Left ventricle myocardium superior (tissue), 1 donor: ENCODE results near the gene LIPK. TPM values are rescaled to one million over a fixed set of nuclear protein-coding genes. Genes with fewer than 3 reads are reported as not detected.
"Not testable (repeated sequence)": the region's sequence is repeated elsewhere in the genome, so short reads cannot be mapped to it uniquely, and the experiment has no call there.

Experiments
- ATAC-seq: fragments of 200-7000 bp; cut with Tn5 transposase; one replicate; pipeline ENCODE4 v1.9.1; 2020; ENCODE audit warnings: mild to moderate bottlenecking, moderate library complexity
- DNase-seq: peaks from one replicate; pipeline ENCODE4 v3.0.0-alpha.2; 2020
- intact Hi-C: fragments of 100-400 bp; cut with micrococcal nuclease; formaldehyde crosslinking; loops from one replicate; pipeline ENCODE4 v1.11.0; 2022
- long read RNA-seq: library from polyadenylated mRNA; unstranded; transcript quantifications from one replicate; pipeline ENCODE4 v2.0.0, GENCODE V29; 2021
- total RNA-seq: library from RNA; stranded (reverse); fragmentation: NEBNext Ultra II Directional; extraction: Animal tissue kit (Norgen Biotek cat#: 25700); gene quantifications from one replicate; pipeline ENCODE4 v1.2.1, GENCODE V29; 2021
- donor health status: DM: no; HTN: yes; CAD: no; lungs with severe emphysema.

LIPK gene
- total RNA-seq: not detected
- long read RNA-seq: 0 reads

- intact Hi-C loops: no loop called here
- DNase-seq (no peak), ATAC-seq (no peak)
Measured at GRCh38 chr10:88705958-88706357, at the start of gene LIPK. Gene LIPK (plus strand): TSS chr10:88706249. CDS start chr10:88724544, 18,295 bp downstream.

GRCh38 chr10:88657901-88658300 is 48.1 kb upstream of the LIPK start:
- DNase-seq: no peak
- intact Hi-C loops: no loop called here
- no peak for ATAC-seq

GRCh38 chr10:88659725-88660597 is 46.1 kb upstream of the LIPK start:
- intact Hi-C loops: no loop called here
- no peak for DNase-seq
- no peak for ATAC-seq

GRCh38 chr10:88660598-88660884 is 45.5 kb upstream of the LIPK start:
- no peak for ATAC-seq
- intact Hi-C loops: no loop called here
- DNase-seq: no peak

GRCh38 chr10:88661018-88661417 is 45.0 kb upstream of the LIPK start:
- ATAC-seq (no peak), DNase-seq (no peak)
- intact Hi-C loops: no loop called here

GRCh38 chr10:88661577-88661976 is 44.5 kb upstream of the LIPK start:
- intact Hi-C loops: no loop called here

GRCh38 chr10:88663153-88663552 is 42.9 kb upstream of the LIPK start:
- intact Hi-C loops, ATAC-seq, DNase-seq: not testable (repeated sequence)

More at GRCh38 chr10:88661577-88661976, 44.5 kb upstream of the LIPK start:
- DNase-seq: no peak
- no peak for ATAC-seq

- intact Hi-C loops: no loop called here
- DNase-seq: no peak
- no peak for ATAC-seq
Measured at GRCh38 chr10:88664142-88664541, 41.9 kb upstream of the LIPK start, which contains the start of gene LIPF. Gene LIPF (plus strand): TSS chr10:88664442. CDS start chr10:88667298, 2,856 bp downstream.

- intact Hi-C loops: no loop called here
- DNase-seq: no peak
- no peak for ATAC-seq
Measured at GRCh38 chr10:88668465-88668864, 37.6 kb upstream of the LIPK start.

GRCh38 chr10:88670497-88670896 is 35.6 kb upstream of the LIPK start:
- intact Hi-C loops: no loop called here
- DNase-seq: no peak
- ATAC-seq: no peak

- DNase-seq: no peak
- intact Hi-C loops: no loop called here
- no peak for ATAC-seq
Measured at GRCh38 chr10:88672041-88672440, 34.0 kb upstream of the LIPK start.

- no peak for ATAC-seq
- no peak for DNase-seq
- intact Hi-C loops: no loop called here
Measured at GRCh38 chr10:88676283-88677060, 29.6 kb upstream of the LIPK start.

- intact Hi-C loops: no loop called here
- no peak for DNase-seq
- ATAC-seq: no peak
Measured at GRCh38 chr10:88680958-88681357, 25.1 kb upstream of the LIPK start.

- ATAC-seq: no peak
- intact Hi-C loops: no loop called here
- no peak for DNase-seq
Measured at GRCh38 chr10:88682491-88682890, 23.6 kb upstream of the LIPK start.

- DNase-seq (no peak), ATAC-seq (no peak)
- intact Hi-C loops: no loop called here
Measured at GRCh38 chr10:88687853-88688467, 18.1 kb upstream of the LIPK start.

- intact Hi-C loops: no loop called here
- ATAC-seq: no peak
- no peak for DNase-seq
Measured at GRCh38 chr10:88689366-88689765, 16.7 kb upstream of the LIPK start.

- DNase-seq (no peak), ATAC-seq (no peak)
- intact Hi-C loops: no loop called here
Measured at GRCh38 chr10:88693392-88694020, 12.5 kb upstream of the LIPK start.

- ATAC-seq (no peak), DNase-seq (no peak)
- intact Hi-C loops: no loop called here
Measured at GRCh38 chr10:88702848-88703597, 3.0 kb upstream of the LIPK start.
